ENCODE measurements around the gene OR2T11. TPM values are rescaled to one million over a fixed set of nuclear protein-coding genes. Genes with fewer than 3 reads are reported as not detected.
"Not testable (repeated sequence)": the region's sequence is repeated elsewhere in the genome, so short reads cannot be mapped to it uniquely, and the experiment has no call there.

The OR2T11 gene
- polyA plus RNA-seq, 4 donors, result not detected

GRCh38 chr1:248621770-248622169 lies 13.1 kb downstream of the OR2T11 start:
- DNase-seq (ENCODE audit: low read depth in 4 of 4, low spot score in 3 of 4), result no peak

GRCh38 chr1:248618878-248619277 lies 16.0 kb downstream of the OR2T11 start:
- peak in 2 of 4 donors; percentile 5 to 18 for DNase-seq (ENCODE audit: low read depth in 4 of 4, low spot score in 3 of 4)

GRCh38 chr1:248618119-248618518 lies 16.8 kb downstream of the OR2T11 start:
- no peak for DNase-seq (ENCODE audit: low read depth in 4 of 4, low spot score in 3 of 4)

GRCh38 chr1:248613742-248614141 lies 21.1 kb downstream of the OR2T11 start:
- no peak for DNase-seq (ENCODE audit: low read depth in 4 of 4, low spot score in 3 of 4)

GRCh38 chr1:248611883-248612414 lies 22.9 kb downstream of the OR2T11 start:
- no peak for DNase-seq (ENCODE audit: low read depth in 4 of 4, low spot score in 3 of 4)

GRCh38 chr1:248610301-248610700 lies 24.6 kb downstream of the OR2T11 start:
- no peak for DNase-seq (ENCODE audit: low read depth in 4 of 4, low spot score in 3 of 4)

GRCh38 chr1:248599396-248599795 lies 35.5 kb downstream of the OR2T11 start:
- DNase-seq (ENCODE audit: low read depth in 4 of 4, low spot score in 3 of 4), result no peak

GRCh38 chr1:248597589-248597988 lies 37.3 kb downstream of the OR2T11 start, which contains the start of gene OR2T10:
Gene OR2T10, minus strand, starts transcription at chr1:248597700. Its CDS starts 3,932 bp downstream, at chr1:248593768.
- no peak for DNase-seq (ENCODE audit: low read depth in 4 of 4, low spot score in 3 of 4)

GRCh38 chr1:248596615-248597014 lies 38.3 kb downstream of the OR2T11 start:
- DNase-seq (ENCODE audit: low read depth in 4 of 4, low spot score in 3 of 4), result no peak

GRCh38 chr1:248593226-248593625 lies 41.7 kb downstream of the OR2T11 start:
- DNase-seq (ENCODE audit: low read depth in 4 of 4, low spot score in 3 of 4), result no peak

GRCh38 chr1:248592655-248593054 lies 42.2 kb downstream of the OR2T11 start:
- no peak for DNase-seq (ENCODE audit: low read depth in 4 of 4, low spot score in 3 of 4)

- no peak for DNase-seq (ENCODE audit: low read depth in 4 of 4, low spot score in 3 of 4)
Measured at GRCh38 chr1:248590055-248590454, 44.8 kb downstream of the OR2T11 start.

- DNase-seq (ENCODE audit: low read depth in 4 of 4, low spot score in 3 of 4), result no peak
Measured at GRCh38 chr1:248589334-248589733, 45.6 kb downstream of the OR2T11 start.

- no peak for DNase-seq (ENCODE audit: low read depth in 4 of 4, low spot score in 3 of 4)
Measured at GRCh38 chr1:248585266-248585665, 49.6 kb downstream of the OR2T11 start.

- no peak for DNase-seq (ENCODE audit: low read depth in 4 of 4, low spot score in 3 of 4)
Measured at GRCh38 chr1:248576260-248576980, 58.5 kb downstream of the OR2T11 start.

- DNase-seq (ENCODE audit: low read depth in 4 of 4, low spot score in 3 of 4), result not testable (repeated sequence)
Measured at GRCh38 chr1:248574657-248575056, 60.2 kb downstream of the OR2T11 start, which contains the start of gene OR2T34. Gene OR2T34, minus strand, starts transcription at chr1:248574757. Its CDS starts 0 bp downstream, at chr1:248574757.

GRCh38 chr1:248573856-248574255 lies 61.0 kb downstream of the OR2T11 start:
- not testable (repeated sequence) for DNase-seq (ENCODE audit: low read depth in 4 of 4, low spot score in 3 of 4)

Other genes starting within 250 kb of the OR2T11 start
- gene OR2T1, start 232.0 kb downstream of the OR2T11 start, polyA plus RNA-seq (ENCODE audit: insufficient read length in 4 of 4), result not detected
- gene OR2T2, start 189.5 kb downstream of the OR2T11 start, polyA plus RNA-seq (ENCODE audit: insufficient read length in 4 of 4), result under 1 TPM in 1 of 4 donors, not detected in 3; 0.01 TPM
- gene OR2T3, start 161.7 kb downstream of the OR2T11 start, polyA plus RNA-seq (ENCODE audit: insufficient read length in 4 of 4), result not detected
- under 1 TPM in 1 of 4 donors, not detected in 3; 0.03 TPM for gene OR2T5, start 146.5 kb downstream of the OR2T11 start, polyA plus RNA-seq (ENCODE audit: insufficient read length in 4 of 4)
- gene OR2G6, start 127.0 kb downstream of the OR2T11 start, polyA plus RNA-seq (ENCODE audit: insufficient read length in 4 of 4), result under 1 TPM in 2 of 4 donors, not detected in 2; 0.03 TPM
- gene OR2T29, start 72.3 kb downstream of the OR2T11 start, polyA plus RNA-seq (ENCODE audit: insufficient read length in 4 of 4), result not detected
- gene OR2T34, start 60.3 kb downstream of the OR2T11 start, polyA plus RNA-seq (ENCODE audit: insufficient read length in 4 of 4), result not detected
- gene OR2T10, start 37.4 kb downstream of the OR2T11 start, polyA plus RNA-seq (ENCODE audit: insufficient read length in 4 of 4), result under 1 TPM; 0.10 to 0.26 (median 0.18) TPM
- gene OR2T35, start 10.2 kb upstream of the OR2T11 start, polyA plus RNA-seq (ENCODE audit: insufficient read length in 4 of 4), result not detected
- not detected for gene OR2T27, start 20.4 kb upstream of the OR2T11 start, polyA plus RNA-seq (ENCODE audit: insufficient read length in 4 of 4)
- gene OR14I1, start 67.7 kb upstream of the OR2T11 start, polyA plus RNA-seq (ENCODE audit: insufficient read length in 4 of 4), result not detected
- under 1 TPM in 1 of 4 donors, not detected in 3; 0.04 TPM for gene LYPD8, start 120.7 kb upstream of the OR2T11 start, polyA plus RNA-seq (ENCODE audit: insufficient read length in 4 of 4)
- gene SH3BP5L, start 190.8 kb upstream of the OR2T11 start, polyA plus RNA-seq (ENCODE audit: insufficient read length in 4 of 4), result 10 to 100 TPM; 23.1 to 31.1 (median 24.9) TPM
- gene ZNF672, start 203.1 kb upstream of the OR2T11 start, polyA plus RNA-seq (ENCODE audit: insufficient read length in 4 of 4), result 10 to 100 TPM; 22.1 to 26.6 (median 23.7) TPM
- gene ZNF692, start 224.0 kb upstream of the OR2T11 start, polyA plus RNA-seq (ENCODE audit: insufficient read length in 4 of 4), result 10 to 100 TPM; 36.9 to 51.5 (median 43.7) TPM